DOHH2 (cell line): Measurements from ENCODE around the gene TRAF3.

Source experiments
- H3F3A ChIP-seq: fragments of 200-600 bp; sonication (generic), shearing (Covaris generic); 2 replicates; pipeline ENCODE4 v1.6.0; 2016; ENCODE audit warnings: antibody characterized with exemption, mild to moderate bottlenecking; ENCODE audit not compliant: control insufficient read depth, insufficient read depth
- H3K27ac ChIP-seq: fragments of 200-600 bp; sonication (generic); 2 replicates; pipeline ENCODE4 v1.5.1; 2014; ENCODE audit warnings: low read depth, mild to moderate bottlenecking, low read length, moderate library complexity
- H3K27me3 ChIP-seq: fragments of 200-600 bp; sonication (generic); 2 replicates; pipeline ENCODE4 v1.6.1; 2014; ENCODE audit warnings: mild to moderate bottlenecking, low read length, mixed read lengths; ENCODE audit not compliant: control insufficient read depth
- H3K36me3 ChIP-seq: fragments of 200-600 bp; sonication (generic); 2 replicates; pipeline ENCODE4 v1.6.1; 2014; ENCODE audit warnings: mild to moderate bottlenecking, low read length, moderate library complexity, mixed read lengths; ENCODE audit not compliant: control insufficient read depth
- H3K4me1 ChIP-seq: fragments of 200-600 bp; sonication (generic); 2 replicates; pipeline ENCODE4 v1.6.1; 2014; ENCODE audit warnings: mild to moderate bottlenecking, low read length, mixed read lengths; ENCODE audit not compliant: control insufficient read depth
- H3K4me2 ChIP-seq: fragments of 200-600 bp; sonication (generic); 2 replicates; pipeline ENCODE4 v1.6.0; 2014; ENCODE audit warnings: mild to moderate bottlenecking, low read length, moderate library complexity
- H3K4me3 ChIP-seq: fragments of 200-600 bp; sonication (generic); 2 replicates; pipeline ENCODE4 v1.5.1; 2014; ENCODE audit warnings: mild to moderate bottlenecking, low read length, mixed read lengths
- H3K79me2 ChIP-seq: fragments of 200-600 bp; sonication (generic); 2 replicates; pipeline ENCODE4 v1.6.1; 2014; ENCODE audit warnings: mild to moderate bottlenecking, low read length, mixed read lengths; ENCODE audit not compliant: control insufficient read depth
- H3K9me2 ChIP-seq: fragments of 200-600 bp; sonication (generic); replicated peaks from 2 replicates; pipeline ENCODE4 v1.6.1; 2014; ENCODE audit warnings: mild to moderate bottlenecking, low read length, mixed read lengths; ENCODE audit not compliant: control insufficient read depth
- H3K9me3 ChIP-seq: fragments of 200-600 bp; sonication (generic); 2 replicates; pipeline ENCODE4 v1.6.1; 2014; ENCODE audit warnings: antibody characterized with exemption, low read length, mixed read lengths; ENCODE audit not compliant: control insufficient read depth, insufficient read depth
- H4K20me1 ChIP-seq: fragments of 200-600 bp; sonication (generic); 2 replicates; pipeline ENCODE4 v1.6.0; 2014; ENCODE audit warnings: low read depth, mild to moderate bottlenecking, antibody characterized with exemption, low read length, moderate library complexity; ENCODE audit not compliant: control insufficient read depth, insufficient read depth
- EZH2phosphoT487 ChIP-seq: fragments of 200-600 bp; sonication (generic); IDR thresholded peaks from 2 replicates; pipeline ENCODE4 v1.6.1; 2017; ENCODE audit warnings: borderline replicate concordance, mild to moderate bottlenecking, antibody characterized with exemption, low read length, moderate library complexity, mixed read lengths
- TF ChIP-seq, protein P1 (sequence below): fragments of 200-600 bp; sonication (generic); IDR thresholded peaks from one replicate; pipeline ENCODE4 v1.5.1; 2014; ENCODE audit warnings: antibody characterized with exemption, mild to moderate bottlenecking, low read depth, low read length; ENCODE audit not compliant: poor library complexity, severe bottlenecking

TRAF3 gene

GRCh38 chr14:102838501-102838900 lies 61.3 kb downstream of the TRAF3 start:
- no peaks in the 10 kb centered on the region for H3K9me3 ChIP-seq
- H3K36me3 ChIP-seq, result peaks cover 4% of the 10 kb centered on the region; the same call in 1 of the 2 replicates
- no peaks in the 10 kb centered on the region for H3K79me2 ChIP-seq
- H3F3A ChIP-seq, result no peaks in the 10 kb centered on the region
- no peak overlapping the region for H3K4me3 ChIP-seq
- 0 out of 2 replicates have a peak, but pooled peaks cover 3% of the 10 kb centered on the region for H3K4me1 ChIP-seq
- no peak overlapping the region for H3K4me2 ChIP-seq
- no peaks in the 10 kb centered on the region for H3K9me2 ChIP-seq
- TF ChIP-seq EZH2phosphoT487, result no peak
- TF ChIP-seq, protein P1, sequence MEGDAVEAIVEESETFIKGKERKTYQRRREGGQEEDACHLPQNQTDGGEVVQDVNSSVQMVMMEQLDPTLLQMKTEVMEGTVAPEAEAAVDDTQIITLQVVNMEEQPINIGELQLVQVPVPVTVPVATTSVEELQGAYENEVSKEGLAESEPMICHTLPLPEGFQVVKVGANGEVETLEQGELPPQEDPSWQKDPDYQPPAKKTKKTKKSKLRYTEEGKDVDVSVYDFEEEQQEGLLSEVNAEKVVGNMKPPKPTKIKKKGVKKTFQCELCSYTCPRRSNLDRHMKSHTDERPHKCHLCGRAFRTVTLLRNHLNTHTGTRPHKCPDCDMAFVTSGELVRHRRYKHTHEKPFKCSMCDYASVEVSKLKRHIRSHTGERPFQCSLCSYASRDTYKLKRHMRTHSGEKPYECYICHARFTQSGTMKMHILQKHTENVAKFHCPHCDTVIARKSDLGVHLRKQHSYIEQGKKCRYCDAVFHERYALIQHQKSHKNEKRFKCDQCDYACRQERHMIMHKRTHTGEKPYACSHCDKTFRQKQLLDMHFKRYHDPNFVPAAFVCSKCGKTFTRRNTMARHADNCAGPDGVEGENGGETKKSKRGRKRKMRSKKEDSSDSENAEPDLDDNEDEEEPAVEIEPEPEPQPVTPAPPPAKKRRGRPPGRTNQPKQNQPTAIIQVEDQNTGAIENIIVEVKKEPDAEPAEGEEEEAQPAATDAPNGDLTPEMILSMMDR, result no peak
- no peaks in the 10 kb centered on the region for H3K27me3 ChIP-seq
- H4K20me1 ChIP-seq, result no peaks in the 10 kb centered on the region
- H3K27ac ChIP-seq, result no peak overlapping the region

- no peaks in the 10 kb centered on the region for H3K79me2 ChIP-seq
- H3K36me3 ChIP-seq, result peaks cover 4% of the 10 kb centered on the region; the same call in 1 of the 2 replicates
- H3K4me2 ChIP-seq, result no peak overlapping the region
- TF ChIP-seq EZH2phosphoT487, result no peak
- TF ChIP-seq, protein P1, result no peak
- H4K20me1 ChIP-seq, result no peaks in the 10 kb centered on the region
- no peaks in the 10 kb centered on the region for H3F3A ChIP-seq
- H3K27ac ChIP-seq, result no peak overlapping the region
- H3K9me3 ChIP-seq, result no peaks in the 10 kb centered on the region
- no peaks in the 10 kb centered on the region for H3K4me1 ChIP-seq
- H3K9me2 ChIP-seq, result no peaks in the 10 kb centered on the region
- no peaks in the 10 kb centered on the region for H3K27me3 ChIP-seq
- no peak overlapping the region for H3K4me3 ChIP-seq
Measured at GRCh38 chr14:102840115-102840514, 62.9 kb downstream of the TRAF3 start.

DNA sequence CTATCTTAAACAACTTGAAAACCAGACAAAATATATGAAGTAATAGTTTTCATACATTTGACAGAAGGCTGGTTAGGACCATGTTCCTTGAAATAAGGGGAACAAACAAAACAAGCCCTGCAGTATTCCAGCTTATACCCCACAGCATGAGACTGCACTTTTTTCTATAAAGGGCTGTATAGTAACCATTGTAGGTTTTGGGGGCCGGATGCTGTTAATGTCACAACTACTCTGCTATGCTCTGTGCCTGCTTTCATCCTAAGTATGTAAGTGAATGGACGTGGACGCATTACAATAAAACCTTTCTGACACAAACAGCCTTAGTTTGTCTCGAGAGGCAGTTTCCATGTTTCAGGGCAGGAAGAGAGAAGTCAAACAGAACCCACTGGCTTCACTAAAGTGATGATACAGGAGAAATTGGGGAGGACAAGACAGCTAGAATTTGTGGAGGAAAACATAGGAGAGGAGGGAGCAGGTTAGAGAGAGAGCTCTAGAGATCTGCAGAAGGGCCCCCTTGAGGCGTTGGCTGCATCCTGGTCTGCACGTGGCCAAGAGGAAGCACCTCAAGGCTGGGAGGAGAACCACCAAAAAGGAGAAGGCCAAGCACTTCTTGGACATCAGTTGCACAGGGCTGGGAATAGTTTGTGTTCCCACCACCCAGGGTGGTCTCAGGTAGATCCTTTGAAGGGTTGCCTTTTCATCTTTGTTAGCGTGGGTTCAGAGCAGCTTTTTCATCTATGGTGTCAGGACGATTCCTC lies 63.7 kb downstream of the TRAF3 start:
- no peak overlapping the region for H3K4me2 ChIP-seq
- H3K36me3 ChIP-seq, result peaks cover 4% of the 10 kb centered on the region; the same call in 1 of the 2 replicates
- H3K27me3 ChIP-seq, result no peaks in the 10 kb centered on the region
- no peaks in the 10 kb centered on the region for H3K9me3 ChIP-seq
- no peak overlapping the region for H3K27ac ChIP-seq
- no peaks in the 10 kb centered on the region for H3K9me2 ChIP-seq
- no peaks in the 10 kb centered on the region for H3K4me1 ChIP-seq
- no peak for TF ChIP-seq EZH2phosphoT487
- H3K79me2 ChIP-seq, result no peaks in the 10 kb centered on the region
- H3K4me3 ChIP-seq, result no peak overlapping the region
- no peaks in the 10 kb centered on the region for H3F3A ChIP-seq
- no peaks in the 10 kb centered on the region for H4K20me1 ChIP-seq

GRCh38 chr14:102848830-102849525 lies 71.7 kb downstream of the TRAF3 start:
- Histone ChIP-seq H3K27me3 (no peaks in the 10 kb centered on the region), H3K4me1 (peaks cover 9% of the 10 kb centered on the region), H3K27ac (no peak overlapping the region), H3K4me2 (no peak overlapping the region; the same call in 1 of the 2 replicates), H4K20me1 (no peaks in the 10 kb centered on the region), H3K36me3 (peaks cover 3% of the 10 kb centered on the region), H3K9me2 (no peaks in the 10 kb centered on the region), H3K4me3 (no peak overlapping the region), H3K79me2 (peaks cover 1% of the 10 kb centered on the region; the same call in 1 of the 2 replicates), H3K9me3 (no peaks in the 10 kb centered on the region), H3F3A (no peaks in the 10 kb centered on the region; the same call in 1 of the 2 replicates)
- no peak for TF ChIP-seq EZH2phosphoT487
- TF ChIP-seq, protein P1, result no peak
